Renal pelvis (tissue), 12 donors: ENCODE data around the gene TMPRSS2. TPM values are rescaled to one million over a fixed set of nuclear protein-coding genes. Genes with fewer than 3 reads are reported as not detected.
A peak's percentile ranks its signal among the peaks of the same experiment; 100 is the strongest.

Source experiments
- DNase-seq: peaks from one replicate; pipeline ENCODE4 v3.0.0-alpha.2; 2013
- long read RNA-seq, 16 experiments: transcript quantifications; one replicate each; lab custom pipeline, GENCODE V29; 2026
- polyA plus RNA-seq, 3 donors: library from polyadenylated mRNA; unstranded; fragments of 120-200 nt; gene quantifications; one replicate each; pipeline ENCODE4 v1.2.1, GENCODE V29; 2013; ENCODE audit not compliant: insufficient read length in 3 of 3

Gene TMPRSS2
- 10 to 100 TPM; 32.1 to 44.3 (median 37.0) TPM for polyA plus RNA-seq
- long read RNA-seq, donor 1, transcript TMPRSS2-209 (2 exons, 633 nt), result major isoform, 11 of 22 reads
- long read RNA-seq, donor 1, transcript TMPRSS2-201 (14 exons, 3,205 nt), result major isoform, 11 of 22 reads
- long read RNA-seq, donor 1, partial matches to known transcripts, result 0 of 22 reads
- long read RNA-seq, donor 1, other reads (novel, unspliced or antisense), result 0 of 22 reads
- long read RNA-seq, donor 2, transcript TMPRSS2-201 (14 exons, 3,205 nt), result major isoform, 5 of 13 reads
- long read RNA-seq, donor 2, partial matches to known transcripts, result 0 of 13 reads
- long read RNA-seq, donor 2, other reads (novel, unspliced or antisense), result 0 of 13 reads
- long read RNA-seq, donor 3, transcript TMPRSS2-201 (14 exons, 3,205 nt), result major isoform, 6 of 8 reads
- long read RNA-seq, donor 3, partial matches to known transcripts, result 0 of 8 reads
- long read RNA-seq, donor 3, other reads (novel, unspliced or antisense), result 0 of 8 reads
- long read RNA-seq, donor 4, transcript TMPRSS2-201 (14 exons, 3,205 nt), result minor isoform, 7 of 40 reads
- long read RNA-seq, donor 4, transcript TMPRSS2-209 (2 exons, 633 nt), result major isoform, 11 of 40 reads
- long read RNA-seq, donor 4, partial matches to known transcripts, result 20 of 40 reads
- long read RNA-seq, donor 4, other reads (novel, unspliced or antisense), result 0 of 40 reads
- long read RNA-seq, donor 5, transcript TMPRSS2-201 (14 exons, 3,205 nt), result major isoform, 5 of 6 reads
- long read RNA-seq, donor 5, partial matches to known transcripts, result 0 of 6 reads
- long read RNA-seq, donor 5, other reads (novel, unspliced or antisense), result 0 of 6 reads
- long read RNA-seq, donor 6, transcript TMPRSS2-201 (14 exons, 3,205 nt), result minor isoform, 8 of 20 reads
- long read RNA-seq, donor 6, transcript TMPRSS2-209 (2 exons, 633 nt), result major isoform, 11 of 20 reads
- long read RNA-seq, donor 6, partial matches to known transcripts, result 0 of 20 reads
- long read RNA-seq, donor 6, other reads (novel, unspliced or antisense), result 0 of 20 reads
- long read RNA-seq, donor 7, transcript TMPRSS2-201 (14 exons, 3,205 nt), result major isoform, 7 of 8 reads
- long read RNA-seq, donor 7, partial matches to known transcripts, result 0 of 8 reads
- long read RNA-seq, donor 7, other reads (novel, unspliced or antisense), result 0 of 8 reads
- long read RNA-seq, donor 8, partial matches to known transcripts, result 0 of 1 reads
- long read RNA-seq, donor 8, other reads (novel, unspliced or antisense), result 0 of 1 reads
- long read RNA-seq, donor 9, transcript TMPRSS2-209 (2 exons, 633 nt), result major isoform, 16 of 42 reads
- long read RNA-seq, donor 9, partial matches to known transcripts, result 20 of 42 reads
- long read RNA-seq, donor 9, other reads (novel, unspliced or antisense), result 0 of 42 reads
- long read RNA-seq, donor 10, transcript TMPRSS2-209 (2 exons, 633 nt), result major isoform, 7 of 13 reads
- long read RNA-seq, donor 10, partial matches to known transcripts, result 0 of 13 reads
- long read RNA-seq, donor 10, other reads (novel, unspliced or antisense), result 0 of 13 reads
- long read RNA-seq, donor 11, partial matches to known transcripts, result 0 of 3 reads
- long read RNA-seq, donor 11, other reads (novel, unspliced or antisense), result 0 of 3 reads
- long read RNA-seq, donor 12, transcript TMPRSS2-202 (14 exons, 3,240 nt), result minor isoform, 7 of 44 reads
- long read RNA-seq, donor 12, transcript TMPRSS2-201 (14 exons, 3,205 nt), result minor isoform, 5 of 44 reads
- long read RNA-seq, donor 12, transcript TMPRSS2-209 (2 exons, 633 nt), result major isoform, 19 of 44 reads
- long read RNA-seq, donor 12, partial matches to known transcripts, result 13 of 44 reads
- long read RNA-seq, donor 12, other reads (novel, unspliced or antisense), result 0 of 44 reads
- long read RNA-seq, donor 13, partial matches to known transcripts, result 0 of 4 reads
- long read RNA-seq, donor 13, other reads (novel, unspliced or antisense), result 0 of 4 reads
- long read RNA-seq, donor 14, transcript TMPRSS2-201 (14 exons, 3,205 nt), result major isoform, 9 of 12 reads
- long read RNA-seq, donor 14, partial matches to known transcripts, result 0 of 12 reads
- long read RNA-seq, donor 14, other reads (novel, unspliced or antisense), result 0 of 12 reads
- long read RNA-seq, donor 15, transcript TMPRSS2-209 (2 exons, 633 nt), result major isoform, 16 of 28 reads
- long read RNA-seq, donor 15, transcript TMPRSS2-201 (14 exons, 3,205 nt), result minor isoform, 7 of 28 reads
- long read RNA-seq, donor 15, partial matches to known transcripts, result 5 of 28 reads
- long read RNA-seq, donor 15, other reads (novel, unspliced or antisense), result 0 of 28 reads
- long read RNA-seq, donor 16, transcript TMPRSS2-201 (14 exons, 3,205 nt), result major isoform, 5 of 7 reads
- long read RNA-seq, donor 16, partial matches to known transcripts, result 0 of 7 reads
- long read RNA-seq, donor 16, other reads (novel, unspliced or antisense), result 0 of 7 reads

DNA sequence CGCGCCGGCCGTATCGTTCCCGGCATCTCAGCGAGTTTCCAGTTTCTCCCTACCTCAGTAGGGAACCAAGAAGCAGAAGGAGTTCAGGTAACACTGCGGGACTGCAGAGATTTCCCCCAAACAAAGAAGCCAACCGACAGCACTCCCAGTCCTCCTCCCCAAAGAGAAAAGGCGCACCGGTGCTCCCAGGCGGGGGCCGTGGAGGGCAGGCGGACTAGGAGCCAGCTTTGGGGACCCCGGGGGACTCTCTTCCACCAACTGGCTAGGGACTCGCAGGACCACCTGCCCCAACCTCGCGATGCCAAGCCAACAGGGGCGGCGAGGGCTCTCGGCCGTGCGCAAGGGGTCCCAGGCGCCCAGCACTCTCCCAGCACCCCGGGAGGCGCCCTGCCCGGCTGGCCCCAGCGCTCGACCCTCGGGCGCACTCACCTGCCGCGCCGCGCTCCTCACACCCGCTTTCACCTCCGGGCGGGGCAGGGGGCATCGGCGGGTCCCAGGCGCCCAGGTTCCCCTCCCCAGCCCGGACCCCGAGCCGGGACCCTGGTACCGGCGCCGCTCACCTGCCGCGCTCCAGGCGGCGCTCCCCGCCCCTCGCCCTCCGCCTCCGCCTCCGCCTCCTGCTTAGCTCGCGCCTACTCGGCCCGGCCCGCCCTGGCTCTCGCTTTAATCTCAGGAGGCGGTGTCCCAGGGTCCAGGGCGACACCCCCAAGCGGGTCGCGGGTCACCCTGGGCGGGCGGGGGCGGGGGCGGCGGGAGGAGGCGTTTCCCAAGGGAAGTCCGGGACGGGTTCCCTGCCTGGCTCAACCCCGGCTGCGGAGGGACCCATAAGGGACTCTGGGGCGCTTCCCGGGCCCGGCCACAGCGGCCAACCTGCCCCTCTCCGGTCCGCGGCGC lies at the start of gene TMPRSS2:
TSS of gene TMPRSS2 (minus strand) at position 638 of the 894 bp plus-strand sequence. CDS start 10,025 bp downstream, outside the sequence.
- peak; percentile 48 for DNase-seq

DNA sequence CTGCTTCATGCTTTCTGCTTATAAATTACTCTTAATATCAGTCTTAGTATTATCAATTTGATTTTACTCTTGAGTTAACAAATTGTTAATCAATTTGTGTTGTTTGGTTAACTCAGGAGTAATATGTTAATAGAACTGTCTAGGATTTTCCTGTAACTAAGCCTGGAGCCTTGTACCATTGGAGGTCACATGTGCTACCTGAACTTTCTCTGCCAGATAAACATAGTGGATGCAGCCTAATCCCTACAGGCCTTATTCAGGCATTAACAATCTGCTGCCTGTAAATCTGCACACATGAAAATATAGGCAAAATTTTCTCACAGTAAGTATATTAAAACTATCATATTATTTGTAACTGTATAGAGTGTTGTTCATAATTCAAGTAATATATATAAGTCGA lies 47.1 kb upstream of the TMPRSS2 start:
- DNase-seq, result no peak

DNA sequence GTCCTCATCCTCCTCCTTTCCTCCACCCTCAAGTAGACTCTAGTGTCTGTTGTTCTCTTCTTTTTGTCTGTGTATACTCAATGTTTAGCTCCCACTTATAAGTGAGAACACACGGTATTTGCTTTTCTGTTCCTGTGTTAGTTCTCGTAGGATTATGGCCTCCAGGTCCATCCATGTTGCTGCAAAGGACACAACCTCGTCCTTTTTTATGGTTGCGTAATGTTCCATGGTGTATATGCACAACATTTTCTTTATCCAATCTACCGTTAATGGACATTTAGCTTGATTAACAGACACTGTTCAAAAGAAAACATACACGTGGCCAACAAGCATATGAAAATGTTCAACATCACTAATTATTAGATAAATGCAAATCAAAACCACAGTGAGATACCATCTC lies 44.3 kb upstream of the TMPRSS2 start:
- no peak for DNase-seq

DNA sequence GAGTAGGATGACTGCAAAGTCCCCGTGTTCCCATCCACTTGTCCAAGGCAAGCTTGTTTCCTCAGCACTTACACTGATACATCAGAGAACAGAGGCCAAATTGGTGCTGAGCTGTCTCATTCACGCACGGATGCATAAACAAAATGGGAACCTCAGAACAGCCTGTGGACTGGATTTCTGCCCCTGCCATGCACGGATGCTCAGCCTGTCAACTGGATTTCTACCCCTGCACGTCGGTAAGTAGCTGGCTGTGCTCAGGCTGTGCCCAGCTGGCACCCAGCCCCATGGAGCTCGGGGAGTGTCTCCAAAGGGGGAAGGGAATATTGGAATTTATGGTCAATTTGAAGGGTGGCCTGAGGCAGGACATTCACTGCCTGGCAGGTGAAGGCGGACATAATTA lies 40.8 kb upstream of the TMPRSS2 start:
- DNase-seq, result no peak

DNA sequence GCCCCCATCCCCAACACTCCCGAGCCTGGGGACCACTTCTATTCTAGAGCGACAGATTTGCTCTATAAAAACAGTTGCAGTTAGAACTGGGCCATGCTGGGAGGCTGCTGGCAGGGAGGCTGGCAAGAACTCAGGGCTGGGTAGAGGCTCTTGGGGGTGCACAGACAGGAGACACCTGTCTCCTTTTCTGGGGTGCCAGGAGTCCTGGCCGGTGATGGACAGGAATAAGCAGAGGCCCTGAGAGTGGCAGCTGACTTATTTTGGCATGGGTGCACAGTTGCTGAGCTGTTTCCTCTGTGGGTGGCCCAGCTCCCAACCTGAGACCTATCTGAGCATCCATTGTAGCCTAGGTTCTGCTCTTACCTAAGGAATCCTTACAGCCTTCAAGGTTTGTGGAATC lies 39.2 kb upstream of the TMPRSS2 start:
- DNase-seq, result no peak

DNA sequence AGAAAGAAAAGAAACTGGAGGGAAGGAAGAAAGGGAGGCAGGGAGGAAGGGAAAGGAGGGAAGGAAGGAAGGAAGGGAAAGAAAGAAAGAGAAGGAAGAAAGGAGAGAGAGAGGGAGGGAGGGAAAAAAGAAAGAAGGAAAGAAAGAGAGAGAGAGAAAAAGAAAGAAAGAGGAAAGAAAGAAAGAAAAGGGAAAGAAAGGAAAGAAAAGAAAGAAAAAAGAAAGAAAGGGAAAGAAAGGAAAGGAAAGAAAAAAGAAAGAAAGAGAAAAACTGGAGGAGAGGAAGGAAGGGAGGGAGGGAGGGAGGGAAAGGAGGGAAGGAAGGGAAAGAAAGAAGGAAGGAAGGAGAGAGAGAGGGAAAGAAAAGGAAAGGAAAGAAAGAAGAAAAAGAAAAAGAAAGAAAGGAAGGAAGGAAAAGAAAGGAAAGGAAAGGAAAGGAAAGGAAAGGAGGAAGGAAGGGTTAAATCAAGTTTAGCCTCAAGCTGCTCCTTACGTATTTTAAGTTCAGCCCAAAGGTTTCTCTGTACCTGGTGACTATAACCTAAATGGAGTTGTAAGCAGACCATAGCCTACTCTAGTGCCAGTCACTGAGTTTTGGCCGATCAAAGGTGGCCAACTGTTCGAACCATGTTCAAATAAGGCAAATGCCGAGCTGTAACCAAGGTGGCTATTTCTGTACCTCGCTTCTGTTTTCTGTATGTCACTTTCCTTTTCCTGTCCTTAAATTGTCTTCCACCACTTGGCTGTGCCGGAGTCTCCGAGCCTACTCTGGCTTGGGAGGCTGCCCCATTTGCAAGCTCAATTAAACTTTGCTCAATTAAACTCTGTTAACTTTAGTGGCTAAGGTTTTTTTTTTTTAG lies 37.8 kb upstream of the TMPRSS2 start:
- no peak for DNase-seq

DNA sequence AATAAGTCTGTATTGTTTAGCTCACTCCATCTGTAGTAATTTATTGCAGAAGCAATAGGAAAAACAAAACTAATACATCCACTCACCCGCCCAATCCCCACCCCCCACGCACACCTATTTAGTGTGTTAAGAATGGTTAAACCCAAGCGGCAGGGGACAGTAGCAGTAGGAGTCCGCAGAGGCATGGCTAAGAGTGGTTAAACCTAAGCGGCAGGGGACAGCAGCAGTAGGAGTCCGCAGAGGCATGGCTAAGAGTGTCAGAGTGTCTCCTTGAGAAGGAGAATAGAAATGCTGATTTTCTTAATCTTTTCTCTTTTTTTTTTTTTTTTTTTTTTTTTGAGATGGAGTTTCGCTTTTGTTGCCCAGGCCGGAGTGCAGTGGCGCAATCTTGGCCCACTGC lies 34.8 kb upstream of the TMPRSS2 start:
- DNase-seq, result no peak

DNA sequence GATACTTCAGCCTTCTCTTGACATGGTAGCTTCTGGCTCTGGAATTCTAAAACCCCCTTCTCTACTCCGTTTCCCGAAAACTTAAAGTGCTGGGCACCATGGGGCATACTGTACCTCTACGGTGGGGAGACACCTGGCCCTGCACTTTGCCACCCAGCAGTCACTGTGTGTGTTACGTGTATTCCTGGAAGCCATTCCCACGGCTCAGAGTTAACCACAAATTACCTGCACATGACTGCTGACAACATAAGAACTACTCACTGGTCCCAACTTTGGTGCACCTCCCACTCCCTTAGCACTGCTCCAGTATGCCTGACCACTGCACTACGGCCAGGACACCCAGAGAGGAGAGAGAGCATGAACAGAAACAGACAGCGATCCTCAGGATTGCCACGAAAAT lies 29.4 kb upstream of the TMPRSS2 start:
- no peak for DNase-seq

DNA sequence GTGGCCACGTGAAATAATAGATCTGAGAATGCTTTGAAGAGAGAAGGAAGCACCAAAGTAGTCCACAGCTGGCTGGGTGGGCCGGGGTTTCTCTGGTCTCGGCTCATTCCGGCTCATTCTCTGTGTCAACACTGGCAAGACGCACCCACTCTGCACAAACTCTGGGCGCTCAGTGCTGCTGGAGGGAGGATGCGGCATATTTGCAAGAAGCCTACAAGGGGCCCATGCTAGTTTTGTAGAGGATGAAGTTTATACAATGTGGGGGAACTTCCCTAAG lies 28.8 kb upstream of the TMPRSS2 start:
- no peak for DNase-seq

DNA sequence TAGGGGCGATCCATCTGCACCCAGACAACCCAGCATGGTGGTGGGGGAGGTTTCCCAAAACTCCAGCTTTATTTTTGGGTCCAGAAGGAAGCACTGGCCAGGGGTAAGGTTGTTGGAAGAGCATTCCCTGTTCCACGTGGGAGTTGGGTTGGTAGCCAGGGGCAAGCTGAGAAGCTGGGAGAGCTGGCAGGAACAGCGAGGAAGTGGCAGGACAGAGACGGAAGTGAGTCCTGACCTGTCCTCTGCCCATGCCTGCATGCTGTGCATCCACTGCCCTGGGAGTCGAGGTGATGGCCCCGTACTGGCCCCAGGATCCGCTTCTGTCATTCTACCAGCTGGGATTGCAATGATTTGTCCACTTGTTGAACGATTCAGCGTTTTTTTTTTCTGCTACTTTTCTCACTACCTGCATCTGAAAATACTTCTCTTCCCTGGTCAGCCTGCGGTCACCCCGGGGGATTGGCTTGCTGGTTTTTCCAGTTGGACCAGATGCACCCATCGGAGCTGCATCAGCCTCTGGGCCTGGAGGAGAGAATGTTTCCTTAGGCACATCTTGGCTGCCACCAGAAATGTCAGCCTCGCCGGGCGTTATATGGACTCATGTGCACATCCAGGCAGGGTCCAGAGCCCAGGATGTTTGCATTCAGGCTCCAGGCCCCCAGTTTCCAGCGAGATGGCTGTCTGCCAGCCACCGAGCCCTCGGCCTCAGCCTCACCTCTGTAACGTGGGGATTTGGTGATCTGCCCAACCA lies 28.3 kb upstream of the TMPRSS2 start:
- peak; percentile 21 for DNase-seq

DNA sequence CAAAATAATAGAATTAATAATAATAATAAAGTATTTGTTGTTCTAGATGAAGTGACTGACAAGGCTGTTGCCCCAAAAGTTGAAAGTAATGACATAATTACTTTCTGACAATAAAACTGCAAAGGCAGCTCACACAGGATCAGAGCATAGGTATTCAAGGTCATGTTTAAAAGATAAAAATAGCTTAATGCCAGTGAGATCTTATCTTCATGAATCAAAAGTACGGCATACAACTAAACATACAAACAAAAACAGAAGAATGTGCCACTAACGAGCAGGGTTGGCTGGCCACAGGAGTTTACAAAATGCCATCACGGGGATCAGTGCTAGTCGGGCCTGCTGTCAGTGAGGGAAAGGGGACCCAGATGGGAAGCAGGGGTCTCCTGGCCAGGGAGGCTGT lies 22.4 kb upstream of the TMPRSS2 start:
- DNase-seq, result no peak

DNA sequence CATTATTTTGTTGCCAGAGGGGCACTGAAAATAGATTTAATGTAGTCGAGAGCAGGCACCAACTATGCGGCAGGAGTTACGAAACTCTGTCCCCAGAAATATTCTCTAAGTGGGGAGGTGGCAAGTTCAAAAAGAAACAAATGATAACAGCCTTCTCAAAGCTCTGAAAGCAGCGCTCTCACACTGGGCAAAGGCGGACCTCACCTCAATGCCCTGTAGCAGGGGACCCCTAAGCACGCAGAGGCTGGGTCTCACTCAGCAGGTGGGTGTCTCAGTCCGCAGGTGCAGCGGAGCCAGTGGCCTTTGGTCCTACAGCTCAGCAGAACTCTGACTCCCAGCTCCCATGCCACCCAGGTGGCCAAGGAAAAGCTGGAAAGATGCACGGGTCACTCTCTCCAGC lies 21.8 kb upstream of the TMPRSS2 start:
- no peak for DNase-seq

DNA sequence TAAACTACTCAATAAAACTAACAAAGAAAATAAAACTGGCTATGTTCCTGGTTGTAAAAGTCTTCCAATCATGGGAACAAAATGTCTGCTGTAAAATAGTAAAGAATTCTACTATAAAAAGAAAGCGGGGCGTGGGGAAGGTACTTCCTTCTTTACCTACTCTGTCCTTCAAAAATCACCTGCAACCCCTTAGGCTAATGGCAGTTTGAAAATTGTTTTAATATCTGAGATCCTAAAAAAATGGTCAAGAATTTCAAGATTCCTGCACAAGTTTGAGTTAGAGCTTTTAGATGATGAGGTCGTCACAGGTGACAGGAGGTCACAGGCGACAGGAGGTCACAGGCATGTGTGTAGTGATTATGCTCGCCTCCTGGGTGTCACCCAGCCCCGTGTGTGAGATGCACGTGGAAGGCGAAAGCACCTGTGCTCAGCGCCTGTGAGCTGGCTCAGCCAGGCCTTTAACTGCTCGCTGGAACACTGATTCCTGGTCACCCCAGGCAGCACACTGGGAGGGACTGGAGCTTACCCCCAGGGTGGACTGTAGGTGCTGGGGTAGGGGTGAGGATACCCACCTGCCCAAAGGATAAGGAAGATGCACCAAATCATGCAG lies 18.6 kb upstream of the TMPRSS2 start:
- no peak for DNase-seq

DNA sequence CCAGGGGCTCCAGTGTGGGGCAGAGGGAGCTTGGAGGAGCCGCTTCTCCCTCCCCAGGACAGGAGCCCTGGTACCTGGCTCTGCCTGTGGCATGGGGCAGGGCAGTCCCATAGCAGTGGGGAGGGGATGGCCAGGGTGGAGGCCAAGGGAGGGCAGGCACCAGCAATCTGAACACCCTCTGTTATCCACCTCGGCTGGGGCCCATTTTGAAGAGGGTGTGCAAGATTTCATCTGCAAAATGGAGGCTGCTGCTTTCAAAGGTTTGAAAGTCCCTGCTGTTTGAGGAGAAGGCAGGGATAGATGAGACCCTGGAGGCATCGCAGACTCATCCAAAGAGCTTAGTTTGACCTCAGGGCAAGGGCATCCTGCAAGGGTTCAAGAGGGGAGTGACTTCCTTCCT lies 15.2 kb upstream of the TMPRSS2 start:
- DNase-seq, result no peak

DNA sequence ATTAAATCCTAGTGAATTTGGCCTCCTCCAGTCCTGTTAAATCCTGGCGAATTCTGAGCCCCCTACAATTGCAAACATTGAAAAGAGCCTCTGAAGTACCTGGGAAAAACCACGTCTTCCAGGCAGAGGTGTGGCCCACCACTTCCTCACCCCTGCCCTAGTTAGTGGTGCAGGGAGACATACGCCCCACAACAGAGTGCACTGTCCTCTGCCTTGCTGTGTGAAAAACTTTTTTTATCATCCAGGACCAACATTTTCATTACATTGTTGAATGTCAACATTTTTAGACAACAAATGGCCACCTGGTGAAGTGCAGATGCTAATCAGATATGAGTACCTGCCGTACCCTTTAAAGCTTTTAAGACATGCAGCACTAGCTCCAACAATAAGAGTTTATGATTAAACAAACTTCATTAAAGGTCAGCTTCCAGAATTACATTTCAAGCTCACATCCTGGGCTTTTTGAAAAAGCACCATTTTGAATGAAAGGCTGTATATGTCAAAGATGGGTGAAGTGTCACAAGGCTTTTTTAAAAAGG lies 13.6 kb upstream of the TMPRSS2 start:
- no peak for DNase-seq
